HUES48 (cell line): Measurements from ENCODE around the gene KRTAP4-8.
"Not testable (repeated sequence)": the region's sequence is repeated elsewhere in the genome, so short reads cannot be mapped to it uniquely, and the experiment has no call there.

ENCODE experiments used
- H3K27ac ChIP-seq: one replicate; pipeline ENCODE4 v1.7.0; 2013; ENCODE audit warnings: low read depth, low read length, inconsistent platforms
- H3K27me3 ChIP-seq: 2 replicates; pipeline ENCODE4 v1.6.1; 2013; ENCODE audit warnings: mild to moderate bottlenecking, low read length; ENCODE audit not compliant: control insufficient read depth, insufficient read depth
- H3K36me3 ChIP-seq: 2 replicates; pipeline ENCODE4 v1.6.1; 2013; ENCODE audit warnings: low read length; ENCODE audit not compliant: control insufficient read depth, insufficient read depth
- H3K4me1 ChIP-seq: 2 replicates; pipeline ENCODE4 v1.6.1; 2013; ENCODE audit warnings: mild to moderate bottlenecking, low read length; ENCODE audit not compliant: control insufficient read depth, insufficient read depth
- H3K4me3 ChIP-seq: 2 replicates; pipeline ENCODE4 v1.5.1; 2013; ENCODE audit warnings: mild to moderate bottlenecking, low read depth, low read length
- H3K9ac ChIP-seq: 2 replicates; pipeline ENCODE4 v1.6.1; 2013; ENCODE audit warnings: mild to moderate bottlenecking, low read depth, low read length, moderate library complexity
- H3K9me3 ChIP-seq: 2 replicates; pipeline ENCODE4 v1.6.1; 2013; ENCODE audit warnings: low read length; ENCODE audit not compliant: control insufficient read depth, insufficient read depth

The KRTAP4-8 gene

DNA sequence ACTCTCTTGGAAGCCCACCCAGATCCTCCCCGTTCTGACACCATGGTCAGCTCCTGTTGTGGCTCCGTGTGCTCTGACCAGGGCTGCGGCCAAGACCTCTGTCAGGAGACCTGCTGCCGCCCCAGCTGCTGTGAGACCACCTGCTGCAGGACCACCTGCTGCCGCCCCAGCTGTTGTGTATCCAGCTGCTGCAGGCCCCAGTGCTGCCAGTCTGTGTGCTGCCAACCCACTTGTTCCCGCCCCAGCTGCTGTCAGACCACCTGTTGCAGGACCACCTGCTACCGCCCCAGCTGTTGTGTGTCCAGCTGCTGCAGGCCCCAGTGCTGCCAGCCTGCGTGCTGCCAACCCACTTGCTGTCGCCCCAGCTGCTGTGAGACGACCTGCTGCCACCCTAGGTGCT lies 7.4 kb upstream of the KRTAP4-8 start, which contains the start of gene KRTAP4-9:
KRTAP4-9 (plus strand) TSS at position 43 of the 400 bp plus-strand sequence; CDS start at position 43, 0 bp downstream.
- H3K4me3 ChIP-seq, H3K27me3 ChIP-seq, H3K9me3 ChIP-seq, H3K9ac ChIP-seq, H3K36me3 ChIP-seq, H3K27ac ChIP-seq: not testable (repeated sequence)
- peaks cover 21% of the 10 kb centered on the region for H3K4me1 ChIP-seq

GRCh38 chr17:41104386-41105038 lies 6.6 kb upstream of the KRTAP4-8 start:
- H3K4me3 ChIP-seq, H3K27ac ChIP-seq, H3K27me3 ChIP-seq, H3K9me3 ChIP-seq, H3K36me3 ChIP-seq, H3K9ac ChIP-seq: not testable (repeated sequence)
- peaks cover 21% of the 10 kb centered on the region for H3K4me1 ChIP-seq

DNA sequence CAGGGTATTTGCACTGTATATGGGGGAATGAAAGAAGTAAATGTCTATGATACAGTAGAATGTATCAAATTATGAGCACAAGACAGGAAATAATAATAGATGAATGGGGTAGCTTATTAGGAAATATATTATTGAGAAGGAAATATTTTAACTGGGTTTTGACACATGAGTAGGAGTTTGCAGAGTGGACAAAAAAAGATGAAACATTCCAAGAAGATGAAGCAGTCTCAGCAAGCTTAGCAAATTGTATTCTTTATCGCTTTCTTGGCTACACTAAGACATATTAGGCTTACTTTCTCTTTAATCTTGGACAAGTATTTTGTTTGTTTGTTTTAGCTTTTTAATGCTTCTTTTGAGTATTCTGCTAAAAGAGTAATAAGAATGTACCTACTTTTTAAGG lies 6.0 kb upstream of the KRTAP4-8 start:
- Histone ChIP-seq H3K9ac (no peak overlapping the region), H3K9me3 (0 out of 2 replicates have a peak, but pooled peaks cover 8% of the 10 kb centered on the region), H3K4me1 (peaks cover 21% of the 10 kb centered on the region), H3K27ac (no peak overlapping the region), H3K36me3 (no peaks in the 10 kb centered on the region), H3K4me3 (no peak overlapping the region), H3K27me3 (no peaks in the 10 kb centered on the region)

DNA sequence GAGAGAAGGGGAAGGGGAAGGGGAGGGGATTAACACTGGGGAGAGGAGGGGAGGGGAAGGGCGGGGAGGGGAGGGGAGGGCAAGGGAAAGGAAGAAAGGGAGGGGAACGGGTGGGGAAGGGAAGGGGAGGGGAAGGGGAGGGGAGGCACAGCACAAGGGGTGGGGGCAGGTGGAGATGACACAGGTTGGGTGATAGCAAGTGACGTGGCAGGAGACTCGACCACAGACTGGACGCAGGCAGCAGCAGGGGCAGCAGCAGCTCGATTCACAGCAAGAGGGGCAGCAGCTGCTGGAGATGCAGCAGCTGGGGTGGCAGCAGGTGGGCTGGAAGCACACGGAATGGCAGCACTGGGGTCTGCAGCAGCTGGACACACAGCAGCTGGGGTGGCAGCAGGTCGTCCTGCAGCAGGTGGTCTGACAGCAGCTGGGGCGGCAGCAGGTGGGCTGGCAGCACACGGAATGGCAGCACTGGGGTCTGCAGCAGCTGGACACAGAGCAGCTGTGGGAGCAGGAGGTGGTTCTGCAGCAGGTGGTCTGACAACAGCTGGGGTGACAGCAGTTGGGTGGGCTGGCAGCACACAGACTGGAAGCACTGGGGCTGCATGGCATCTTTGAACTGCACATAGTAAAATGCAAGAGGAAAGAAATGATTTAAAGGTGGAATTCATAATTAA lies 3.8 kb upstream of the KRTAP4-8 start, which contains the start of gene KRTAP4-16:
KRTAP4-16 (minus strand) TSS at position 624 of the 674 bp plus-strand sequence; CDS start at position 624, 0 bp downstream.
- no peak within 1 kb of the TSS for H3K4me3 ChIP-seq
- no peak within 1 kb of the TSS for H3K27ac ChIP-seq
- H3K9me3 ChIP-seq = no peaks in the 10 kb centered on the region
- peaks cover 4% of the 10 kb centered on the region; the same call in 1 of the 2 replicates for H3K4me1 ChIP-seq
- H3K27me3 ChIP-seq = no peaks in the 10 kb centered on the region
- H3K9ac ChIP-seq = no peak within 1 kb of the TSS
- no peaks in the 10 kb centered on the region for H3K36me3 ChIP-seq

- H3K9ac ChIP-seq, H3K27me3 ChIP-seq, H3K36me3 ChIP-seq, H3K4me1 ChIP-seq, H3K4me3 ChIP-seq, H3K9me3 ChIP-seq, H3K27ac ChIP-seq: not testable (repeated sequence)
These were observed 1.9 kb upstream of the KRTAP4-8 start for GRCh38 chr17:41099682-41100480.

- Histone ChIP-seq H3K9me3 (0 out of 2 replicates have a peak, but pooled peaks cover 2% of the 10 kb centered on the region), H3K4me1 (no peaks in the 10 kb centered on the region), H3K9ac (no peak overlapping the region), H3K27me3 (no peaks in the 10 kb centered on the region), H3K4me3 (no peak overlapping the region), H3K36me3 (no peaks in the 10 kb centered on the region), H3K27ac (no peak overlapping the region)
These were observed 539 bp upstream of the KRTAP4-8 start for GRCh38 chr17:41098481-41098880.

- Histone ChIP-seq H3K9ac (no peak overlapping the region), H3K27me3 (no peaks in the 10 kb centered on the region), H3K27ac (no peak overlapping the region), H3K4me1 (no peaks in the 10 kb centered on the region), H3K9me3 (peaks cover 6% of the 10 kb centered on the region; the same call in 1 of the 2 replicates), H3K36me3 (no peaks in the 10 kb centered on the region), H3K4me3 (no peak overlapping the region)
These were observed 1.9 kb downstream of the KRTAP4-8 start for GRCh38 chr17:41096055-41096454.

DNA sequence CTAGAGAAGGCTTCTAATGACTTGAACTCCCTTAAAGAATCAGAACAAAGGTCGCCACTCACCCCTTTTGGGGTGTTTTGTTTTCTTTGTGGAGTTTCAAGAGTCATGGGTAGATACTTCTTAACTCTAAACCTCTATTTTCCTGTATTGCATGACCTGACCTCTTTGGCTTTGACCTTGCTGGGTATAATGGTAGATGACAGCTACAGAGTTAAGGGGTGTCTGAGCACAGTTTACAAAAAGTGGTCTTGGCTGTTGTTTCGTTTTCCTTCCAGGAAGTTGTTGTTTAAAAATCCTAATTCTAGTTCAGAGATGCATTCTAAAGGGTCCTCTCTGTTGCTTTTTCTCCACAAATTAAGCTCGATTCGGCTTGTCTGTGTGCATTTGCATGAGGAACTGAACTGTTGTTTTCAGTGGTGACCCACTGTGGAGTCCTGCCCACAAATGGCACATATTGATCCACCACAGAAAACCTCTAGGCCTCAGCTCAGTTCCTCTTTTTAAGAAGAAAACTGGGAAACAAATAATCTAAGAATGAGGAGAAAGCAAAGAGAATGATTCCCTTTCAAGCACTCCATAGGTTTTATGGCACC lies 9.1 kb downstream of the KRTAP4-8 start:
- H3K27me3 ChIP-seq, H3K4me1 ChIP-seq, H3K4me3 ChIP-seq: not testable (repeated sequence)

GRCh38 chr17:41084100-41084856 lies 13.7 kb downstream of the KRTAP4-8 start, which contains the start of gene KRTAP4-7:
TSS of gene KRTAP4-7 (plus strand) at chr17:41084150. CDS start at chr17:41084207, 57 bp downstream.
- H3K36me3 ChIP-seq, H3K27ac ChIP-seq, H3K9me3 ChIP-seq, H3K4me1 ChIP-seq, H3K27me3 ChIP-seq, H3K4me3 ChIP-seq, H3K9ac ChIP-seq: not testable (repeated sequence)

More for the DNA sequence above, 9.1 kb downstream of the KRTAP4-8 start:
- not testable (repeated sequence) for H3K36me3 ChIP-seq, H3K9me3 ChIP-seq, H3K9ac ChIP-seq, H3K27ac ChIP-seq

- H3K4me1 ChIP-seq, H3K27me3 ChIP-seq, H3K4me3 ChIP-seq, H3K27ac ChIP-seq, H3K9me3 ChIP-seq, H3K9ac ChIP-seq, H3K36me3 ChIP-seq: not testable (repeated sequence)
These were observed 14.5 kb downstream of the KRTAP4-8 start for GRCh38 chr17:41083427-41083826.
